HL-60 (cell line): ENCODE data around the gene NAA60.

Experiments used
- CTCF ChIP-seq: IDR thresholded peaks from one replicate; pipeline ENCODE4 v1.5.1; 2011; ENCODE audit warnings: low read length, control low read depth, inconsistent platforms; ENCODE audit not compliant: insufficient read depth
- GABPA ChIP-seq: IDR thresholded peaks from 2 replicates; pipeline ENCODE4 v1.6.1; 2012; ENCODE audit warnings: low read depth
- REST ChIP-seq: IDR thresholded peaks from 2 replicates; pipeline ENCODE4 v1.6.1; 2012; ENCODE audit warnings: low read depth; ENCODE audit not compliant: insufficient replicate concordance

- TF ChIP-seq CTCF (no peak), GABPA (no peak), REST (no peak)
Measured at GRCh38 chr16:3497771-3498170, 54.3 kb downstream of the NAA60 start.
